ENCODE measurements around the gene LIPG. TPM values are rescaled to one million over a fixed set of nuclear protein-coding genes. Genes with fewer than 3 reads are reported as not detected.

The LIPG gene
- total RNA-seq, 4 donors from 2014 or later: 230 to 981 (median 515) TPM

GRCh38 chr18:49596687-49597086 is 34.8 kb downstream of the LIPG start:
- no peak for DNase-seq
- H3K27ac ChIP-seq: no peak overlapping the region
- no peaks in the 10 kb centered on the region for H3K27me3 ChIP-seq
- 75% methylated on average over 3 of the region's 3 CpGs for WGBS, 2 donors
- no peak for TF ChIP-seq POLR2A (IDR thresholded peaks at IDR 0.05)
- no peak for TF ChIP-seq CTCF (IDR thresholded peaks at IDR 0.05)
- intact Hi-C loops (cut with DNase I): no loop called here
- no peaks in the 10 kb centered on the region for H3K4me1 ChIP-seq
- H3K4me3 ChIP-seq (replicated peaks in 1 of 3): no peak overlapping the region
- H3K9me3 ChIP-seq: no peaks in the 10 kb centered on the region
- H3K36me3 ChIP-seq: peaks cover 11 to 13% of the 10 kb centered on the region in 2 donors

- intact Hi-C loops (cut with DNase I): no loop called here
- no peak overlapping the region for H3K4me3 ChIP-seq (replicated peaks in 1 of 3)
- no peaks in the 10 kb centered on the region for H3K9me3 ChIP-seq
- DNase-seq: peak in 1 of 2 donors; percentile 28
- 70 to 78% methylated on average over 8 of the region's 8 CpGs for WGBS, 2 donors
- H3K27ac ChIP-seq: no peak overlapping the region
- TF ChIP-seq CTCF (IDR thresholded peaks at IDR 0.05) (no peak), POLR2A (IDR thresholded peaks at IDR 0.05) (no peak)
- peaks cover 8 to 10% of the 10 kb centered on the region in 2 donors for H3K36me3 ChIP-seq
- H3K27me3 ChIP-seq: no peaks in the 10 kb centered on the region
- H3K4me1 ChIP-seq: no peaks in the 10 kb centered on the region
Observed at GRCh38 chr18:49597157-49597931, 35.5 kb downstream of the LIPG start.

- H3K27me3 ChIP-seq: no peaks in the 10 kb centered on the region
- no peaks in the 10 kb centered on the region for H3K4me1 ChIP-seq
- no peak for TF ChIP-seq CTCF (IDR thresholded peaks at IDR 0.05)
- TF ChIP-seq POLR2A (IDR thresholded peaks at IDR 0.05): no peak
- no peaks in the 10 kb centered on the region for H3K36me3 ChIP-seq
- H3K4me3 ChIP-seq (replicated peaks in 1 of 3): no peak overlapping the region
- intact Hi-C loops (cut with DNase I): no loop called here
- H3K27ac ChIP-seq: no peak overlapping the region
- WGBS, 2 donors: 88 to 97% methylated on average over 4 of the region's 4 CpGs
- H3K9me3 ChIP-seq: no peaks in the 10 kb centered on the region
- no peak for DNase-seq
Observed at GRCh38 chr18:49601211-49601610, 39.4 kb downstream of the LIPG start.

- DNase-seq: peak in 1 of 2 donors; percentile 37
- H3K27ac ChIP-seq: peak overlapping the region in 2 of 3 donors; percentile 16 to 17
- no peaks in the 10 kb centered on the region for H3K9me3 ChIP-seq
- no peaks in the 10 kb centered on the region for H3K36me3 ChIP-seq
- H3K4me1 ChIP-seq: peaks cover 7 to 12% of the 10 kb centered on the region in 2 donors
- H3K4me3 ChIP-seq (replicated peaks in 1 of 3): no peak overlapping the region
- H3K27me3 ChIP-seq: no peaks in the 10 kb centered on the region
- intact Hi-C loops (cut with DNase I): no loop called here
- TF ChIP-seq POLR2A (IDR thresholded peaks at IDR 0.05) (no peak), CTCF (IDR thresholded peaks at IDR 0.05) (no peak)
- WGBS, 2 donors: 84 to 85% methylated on average over 4 of the region's 4 CpGs
Observed at GRCh38 chr18:49608366-49609255, 46.8 kb downstream of the LIPG start.
